Osteocyte (in vitro differentiated cells): ENCODE results near the gene TFE3. TPM values are rescaled to one million over a fixed set of nuclear protein-coding genes. Genes with fewer than 3 reads are reported as not detected.
A peak's percentile ranks its signal among the peaks of the same experiment; 100 is the strongest.

Experiments used
- DNase-seq: peaks from one replicate; pipeline ENCODE4 v3.0.0; 2021; ENCODE audit warnings: mixed read lengths; ENCODE audit not compliant: unreplicated experiment; ENCODE audit errors: extremely low spot score
- H3K27ac Mint-ChIP-seq: one replicate; pipeline ENCODE4 v1.8.0; 2021; ENCODE audit warnings: mild to moderate bottlenecking, mixed read lengths; ENCODE audit not compliant: unreplicated experiment
- H3K27me3 Mint-ChIP-seq: one replicate; pipeline ENCODE4 v1.8.0; 2021; ENCODE audit warnings: mixed read lengths; ENCODE audit not compliant: unreplicated experiment
- H3K36me3 Mint-ChIP-seq: one replicate; pipeline ENCODE4 v1.8.0; 2021; ENCODE audit warnings: mixed read lengths; ENCODE audit not compliant: unreplicated experiment
- H3K4me1 Mint-ChIP-seq: one replicate; pipeline ENCODE4 v1.8.0; 2021; ENCODE audit warnings: mixed read lengths; ENCODE audit not compliant: unreplicated experiment
- H3K4me3 Mint-ChIP-seq: one replicate; pipeline ENCODE4 v1.8.0; 2021; ENCODE audit warnings: mild to moderate bottlenecking, moderate library complexity, mixed read lengths; ENCODE audit not compliant: unreplicated experiment
- H3K9me3 Mint-ChIP-seq: one replicate; pipeline ENCODE4 v1.8.0; 2021; ENCODE audit warnings: mixed read lengths; ENCODE audit not compliant: unreplicated experiment
- long read RNA-seq: library from polyadenylated mRNA; unstranded; transcript quantifications from one replicate; pipeline ENCODE4 v2.0.0, GENCODE V29; 2021
- total RNA-seq: library from RNA; stranded (reverse); gene quantifications from 2 replicates; pipeline ENCODE4 v1.2.1, GENCODE V29; 2021
- TF ChIP-seq, protein P1 (sequence below): fragments of 200-600 bp; sonication (generic); IDR thresholded peaks from 2 replicates; pipeline ENCODE4 v1.5.0; 2021; ENCODE audit warnings: antibody characterized with exemption, mild to moderate bottlenecking, moderate library complexity

TFE3 gene, protein sequence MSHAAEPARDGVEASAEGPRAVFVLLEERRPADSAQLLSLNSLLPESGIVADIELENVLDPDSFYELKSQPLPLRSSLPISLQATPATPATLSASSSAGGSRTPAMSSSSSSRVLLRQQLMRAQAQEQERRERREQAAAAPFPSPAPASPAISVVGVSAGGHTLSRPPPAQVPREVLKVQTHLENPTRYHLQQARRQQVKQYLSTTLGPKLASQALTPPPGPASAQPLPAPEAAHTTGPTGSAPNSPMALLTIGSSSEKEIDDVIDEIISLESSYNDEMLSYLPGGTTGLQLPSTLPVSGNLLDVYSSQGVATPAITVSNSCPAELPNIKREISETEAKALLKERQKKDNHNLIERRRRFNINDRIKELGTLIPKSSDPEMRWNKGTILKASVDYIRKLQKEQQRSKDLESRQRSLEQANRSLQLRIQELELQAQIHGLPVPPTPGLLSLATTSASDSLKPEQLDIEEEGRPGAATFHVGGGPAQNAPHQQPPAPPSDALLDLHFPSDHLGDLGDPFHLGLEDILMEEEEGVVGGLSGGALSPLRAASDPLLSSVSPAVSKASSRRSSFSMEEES
- 44.7 and 51.8 TPM in 2 replicates for total RNA-seq
- long read RNA-seq, partial matches to known transcripts = 0 of 4 reads
- long read RNA-seq, other reads (novel, unspliced or antisense) = 4 of 4 reads

DNA sequence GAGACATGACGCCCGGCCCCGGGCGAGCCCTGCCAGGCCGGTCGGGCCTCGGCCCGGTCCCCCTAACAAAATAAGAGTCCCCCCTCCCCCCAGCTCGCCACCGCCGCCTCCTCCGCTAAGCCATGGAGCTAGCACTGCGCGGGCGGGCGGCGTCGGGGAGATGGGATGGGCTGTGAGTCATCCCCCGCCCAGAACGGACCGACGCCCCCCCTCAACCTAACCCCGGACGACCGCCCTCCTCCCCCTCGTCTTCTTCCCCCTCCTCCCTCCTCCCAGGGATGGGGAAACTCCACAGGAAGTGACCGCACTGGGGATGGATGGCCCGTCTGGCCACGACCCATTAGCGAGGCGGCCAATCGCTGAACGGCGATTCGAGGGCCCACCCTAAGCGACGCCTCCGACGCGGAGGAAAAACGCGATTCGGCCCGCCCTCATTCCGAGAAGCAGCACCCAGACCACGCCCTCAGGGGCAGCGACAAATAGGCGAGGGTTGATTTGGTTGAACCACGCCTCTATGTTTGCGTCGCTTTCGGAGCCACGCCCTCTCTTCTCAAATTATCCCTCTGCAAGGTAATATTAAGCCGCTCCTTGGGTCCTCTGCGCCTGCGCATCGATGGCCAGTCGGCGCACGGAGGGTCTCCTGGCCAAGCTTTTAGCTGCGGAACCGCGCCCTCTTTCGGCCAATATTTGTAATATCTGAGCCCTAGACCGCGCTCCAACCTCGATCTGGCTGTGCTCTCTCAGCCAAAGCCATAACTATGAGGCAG is at the start of gene TFE3:
TSS of gene TFE3 (minus strand) at position 138 of the 767 bp plus-strand sequence. CDS start at position 7, 131 bp downstream.
- H3K4me1 Mint-ChIP-seq = peaks cover 32% of the 10 kb centered on the region

DNA sequence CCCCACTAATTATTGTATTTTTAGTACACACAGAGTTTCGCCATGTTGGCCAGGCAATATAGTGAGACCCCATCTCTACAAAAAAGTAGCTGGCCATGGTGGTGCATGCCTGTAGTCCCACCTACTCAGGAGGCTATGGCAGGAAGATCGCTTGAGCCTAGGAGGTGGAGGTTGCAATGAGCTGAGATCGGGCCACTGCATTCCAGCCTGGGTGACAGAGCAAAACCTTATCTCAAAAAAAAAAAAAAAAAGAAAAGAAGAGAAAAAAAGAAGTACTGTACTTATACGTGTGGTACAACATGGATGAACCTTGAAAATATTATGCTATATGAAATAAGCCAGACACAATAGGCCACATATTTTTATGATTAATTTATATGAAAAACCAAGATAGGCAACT is 46.4 kb upstream of the TFE3 start:
- no peaks in the 10 kb centered on the region for H3K27me3 Mint-ChIP-seq
- DNase-seq = no peak
- TF ChIP-seq, protein P1, sequence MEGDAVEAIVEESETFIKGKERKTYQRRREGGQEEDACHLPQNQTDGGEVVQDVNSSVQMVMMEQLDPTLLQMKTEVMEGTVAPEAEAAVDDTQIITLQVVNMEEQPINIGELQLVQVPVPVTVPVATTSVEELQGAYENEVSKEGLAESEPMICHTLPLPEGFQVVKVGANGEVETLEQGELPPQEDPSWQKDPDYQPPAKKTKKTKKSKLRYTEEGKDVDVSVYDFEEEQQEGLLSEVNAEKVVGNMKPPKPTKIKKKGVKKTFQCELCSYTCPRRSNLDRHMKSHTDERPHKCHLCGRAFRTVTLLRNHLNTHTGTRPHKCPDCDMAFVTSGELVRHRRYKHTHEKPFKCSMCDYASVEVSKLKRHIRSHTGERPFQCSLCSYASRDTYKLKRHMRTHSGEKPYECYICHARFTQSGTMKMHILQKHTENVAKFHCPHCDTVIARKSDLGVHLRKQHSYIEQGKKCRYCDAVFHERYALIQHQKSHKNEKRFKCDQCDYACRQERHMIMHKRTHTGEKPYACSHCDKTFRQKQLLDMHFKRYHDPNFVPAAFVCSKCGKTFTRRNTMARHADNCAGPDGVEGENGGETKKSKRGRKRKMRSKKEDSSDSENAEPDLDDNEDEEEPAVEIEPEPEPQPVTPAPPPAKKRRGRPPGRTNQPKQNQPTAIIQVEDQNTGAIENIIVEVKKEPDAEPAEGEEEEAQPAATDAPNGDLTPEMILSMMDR = no peak
- no peaks in the 10 kb centered on the region for H3K36me3 Mint-ChIP-seq
- no peak overlapping the region for H3K4me3 Mint-ChIP-seq
- H3K27ac Mint-ChIP-seq = no peak overlapping the region
- peaks cover 3% of the 10 kb centered on the region for H3K9me3 Mint-ChIP-seq
- H3K4me1 Mint-ChIP-seq = no peaks in the 10 kb centered on the region

More for the DNA sequence above, at the start of gene TFE3:
- TF ChIP-seq, protein P1 = peak; percentile 71
- H3K9me3 Mint-ChIP-seq = no peaks in the 10 kb centered on the region
- H3K4me3 Mint-ChIP-seq = peak within 1 kb of the TSS; percentile 91
- no peaks in the 10 kb centered on the region for H3K27me3 Mint-ChIP-seq
- peak within 1 kb of the TSS; percentile 98 for H3K27ac Mint-ChIP-seq
- peaks cover 15% of the 10 kb centered on the region for H3K36me3 Mint-ChIP-seq
- DNase-seq = peak; percentile 98

DNA sequence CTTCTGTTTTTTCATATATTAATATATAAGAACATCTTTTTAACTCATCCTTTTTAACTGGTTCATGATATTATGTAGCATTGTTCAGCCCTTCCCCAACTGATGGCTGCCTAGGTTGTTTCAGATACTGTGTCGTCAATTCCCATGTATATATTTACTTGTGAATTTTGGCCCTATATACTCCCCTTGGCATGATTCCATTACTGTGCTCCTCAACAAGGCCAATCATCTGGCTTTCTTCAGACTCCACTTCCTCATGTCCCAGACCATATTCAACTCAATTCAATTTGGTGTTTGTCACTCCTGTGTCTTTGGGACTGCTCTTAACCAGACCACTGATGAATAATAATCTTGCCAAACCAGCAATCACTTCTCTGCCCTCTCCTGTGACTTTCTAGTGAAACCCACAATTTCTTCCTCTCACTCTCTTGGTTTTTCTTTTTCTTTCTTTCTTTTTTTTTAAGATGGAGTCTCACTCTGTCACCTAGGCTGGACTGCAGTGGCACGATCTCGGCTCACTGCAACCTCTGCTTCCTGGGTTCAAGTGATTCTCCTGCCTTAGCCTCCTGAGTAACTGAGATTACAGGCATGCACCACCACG is 39.2 kb upstream of the TFE3 start:
- H3K4me3 Mint-ChIP-seq = no peak overlapping the region
- peaks cover 3% of the 10 kb centered on the region for H3K9me3 Mint-ChIP-seq
- H3K27me3 Mint-ChIP-seq = no peaks in the 10 kb centered on the region
- DNase-seq = no peak
- H3K36me3 Mint-ChIP-seq = peaks cover 2% of the 10 kb centered on the region
- no peak overlapping the region for H3K27ac Mint-ChIP-seq
- TF ChIP-seq, protein P1 = no peak
- H3K4me1 Mint-ChIP-seq = peaks cover 9% of the 10 kb centered on the region

DNA sequence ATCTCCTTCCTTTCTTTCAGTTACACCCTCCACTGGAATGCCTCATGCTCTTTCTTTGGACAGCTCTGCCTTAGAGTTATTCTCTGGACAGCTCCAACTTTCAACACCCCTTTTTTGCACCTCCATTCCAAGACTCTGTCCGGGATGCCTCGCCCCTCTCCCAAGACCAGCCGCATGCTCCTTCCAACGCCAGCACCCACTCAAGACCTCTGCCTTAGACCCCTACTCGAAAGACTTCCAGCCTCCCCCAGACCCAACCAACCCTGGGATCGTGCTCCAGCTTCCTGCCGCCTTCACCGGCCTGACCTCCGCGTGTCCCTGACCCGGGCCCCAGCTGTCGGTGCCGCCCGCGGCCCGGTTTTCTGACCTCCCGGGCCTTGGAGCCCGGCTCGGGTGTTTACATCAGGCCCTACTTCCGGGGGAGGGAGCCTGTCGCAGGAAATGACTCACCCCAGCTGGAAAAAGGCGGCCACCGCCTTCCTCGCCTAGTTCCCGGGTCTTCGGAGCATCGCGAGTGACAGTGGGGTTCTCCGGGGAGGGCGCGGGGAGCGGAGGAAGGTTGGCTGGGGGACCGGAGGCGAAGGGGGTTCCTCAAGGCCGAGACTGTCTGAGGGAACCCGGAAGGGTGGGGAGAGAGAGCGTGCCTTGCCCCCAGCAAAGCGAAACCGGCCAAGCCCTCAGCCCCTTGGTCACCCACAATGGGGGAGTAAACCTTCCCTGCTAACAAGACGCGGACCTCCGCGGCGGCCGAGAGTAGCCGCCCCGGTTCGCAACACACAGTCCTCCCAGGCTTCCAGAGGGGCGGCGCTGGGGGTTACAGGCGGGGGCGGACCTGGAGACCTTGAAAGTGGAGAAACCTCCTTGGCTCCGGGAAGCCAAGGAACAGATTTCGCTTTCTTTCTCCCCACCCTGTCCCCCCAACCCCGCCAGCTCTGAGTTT is 36.6 kb upstream of the TFE3 start, which contains the start of gene WDR45:
TSS of gene WDR45 (minus strand) at position 399 of the 940 bp plus-strand sequence. CDS start 1,792 bp downstream, outside the sequence.
- no peaks in the 10 kb centered on the region for H3K27me3 Mint-ChIP-seq
- peaks cover 9% of the 10 kb centered on the region for H3K4me1 Mint-ChIP-seq
- TF ChIP-seq, protein P1 = no peak
- peaks cover 2% of the 10 kb centered on the region for H3K36me3 Mint-ChIP-seq
- H3K27ac Mint-ChIP-seq = peak within 1 kb of the TSS; percentile 98
- H3K4me3 Mint-ChIP-seq = peak within 1 kb of the TSS; percentile 92
- DNase-seq = no peak
- peaks cover 3% of the 10 kb centered on the region for H3K9me3 Mint-ChIP-seq
